Panc1 (cell line): ENCODE results near the gene KCNAB1. TPM values are rescaled to one million over a fixed set of nuclear protein-coding genes. Genes with fewer than 3 reads are reported as not detected.

Source experiments
- ATAC-seq: fragments of 200-7000 bp; cut with Tn5 transposase; 2 replicates; pipeline ENCODE4 v1.9.1; 2020; ENCODE audit warnings: mild to moderate bottlenecking, moderate library complexity
- BruUV-seq: library from RNA; stranded (reverse); fragments of 400-500 nt; replicated peaks from 2 replicates; lab custom pipeline; 2021; lab: Mats Ljungman, UMichigan
- CTCF ChIA-PET: fragments of 300-600 bp; sonication (Branson Sonifier 250); formaldehyde crosslinking; loops from one replicate; lab custom pipeline; 2022; ENCODE audit warnings: antibody characterized with exemption; lab: Charles Lee
- POLR2A ChIA-PET: fragments of 300-600 bp; sonication (Branson Sonifier 250); formaldehyde crosslinking; loops from one replicate; lab custom pipeline; 2022; ENCODE audit warnings: antibody characterized with exemption; lab: Charles Lee
- DNase-seq: peaks from one replicate; pipeline ENCODE4 v3.0.0-alpha.2; 2010; ENCODE audit warnings: low read depth, low spot score
- H3K27ac ChIP-seq: 2 replicates; pipeline ENCODE4 v1.5.1; 2011; ENCODE audit warnings: mild to moderate bottlenecking, low read length, inconsistent platforms
- H3K27me3 ChIP-seq: fragments of 200-500 bp; sonication (Bioruptor generic); 2 replicates; pipeline ENCODE4 v1.6.0; 2014; ENCODE audit warnings: low read length, inconsistent platforms; ENCODE audit not compliant: control insufficient read depth, insufficient read depth
- H3K36me3 ChIP-seq: fragments of 200-500 bp; sonication (Bioruptor generic); 2 replicates; pipeline ENCODE4 v1.5.1; 2014; ENCODE audit warnings: inconsistent platforms, mild to moderate bottlenecking, low read length, moderate library complexity; ENCODE audit not compliant: control insufficient read depth, insufficient read depth
- H3K4me1 ChIP-seq: 2 replicates; pipeline ENCODE4 v1.5.1; 2011; ENCODE audit warnings: inconsistent platforms, mild to moderate bottlenecking, low read length, moderate library complexity; ENCODE audit not compliant: control insufficient read depth, insufficient read depth
- H3K4me3 ChIP-seq, 2 experiments: 2 replicates each; pipeline ENCODE4 v1.5.1; 2011 to 2012; ENCODE audit warnings: low read depth in 2 of 2, low read length in 2 of 2, mild to moderate bottlenecking in 2 of 2, inconsistent platforms in 1 of 2, moderate library complexity in 1 of 2
- H3K9me3 ChIP-seq: fragments of 200-500 bp; sonication (Bioruptor generic); 2 replicates; pipeline ENCODE4 v1.5.1; 2014; ENCODE audit warnings: low read depth, mild to moderate bottlenecking, inconsistent platforms, low read length, moderate library complexity; ENCODE audit not compliant: control insufficient read depth, insufficient read depth
- CTCF ChIP-seq: fragments of 450-650 bp; IDR thresholded peaks from 2 replicates; pipeline ENCODE4 v1.5.1; 2017; ENCODE audit warnings: mild to moderate bottlenecking
- POLR2AphosphoS5 ChIP-seq: IDR thresholded peaks from 2 replicates; pipeline ENCODE4 v1.6.1; 2012; ENCODE audit warnings: mild to moderate bottlenecking, low read depth, low read length, moderate library complexity
- REST ChIP-seq, 2 experiments: IDR thresholded peaks; 2 replicates each; pipeline ENCODE4 v1.6.1; 2011 to 2012; ENCODE audit warnings: low read depth in 2 of 2, control low read depth in 1 of 2, low read length in 1 of 2, mild to moderate bottlenecking in 1 of 2, moderate library complexity in 1 of 2; ENCODE audit not compliant: insufficient read depth in 1 of 2
- SIN3A ChIP-seq: IDR thresholded peaks from 2 replicates; pipeline ENCODE4 v1.6.1; 2012; ENCODE audit warnings: low read depth, mild to moderate bottlenecking, low read length, moderate library complexity, borderline replicate concordance; ENCODE audit not compliant: insufficient read depth
- TCF7L2 ChIP-seq: IDR thresholded peaks from 2 replicates; pipeline ENCODE4 v1.6.1; 2011; ENCODE audit warnings: mild to moderate bottlenecking, low read depth, low read length, inconsistent platforms
- in situ Hi-C: cut with HindIII; loops from 2 replicates; pipeline ENCODE4 v1.10.0; 2016; ENCODE audit warnings: low sequenced_read_pairs, low pct_unique_long_range_greater_than_20kb
- intact Hi-C: fragments of 100-400 bp; cut with micrococcal nuclease; formaldehyde crosslinking; loops from one replicate; pipeline ENCODE4 v1.10.0; 2022; ENCODE audit not compliant: unreplicated experiment
- total RNA-seq: library from RNA; stranded (reverse); gene quantifications from one replicate; pipeline ENCODE4 v1.2.1, GENCODE V29; 2021; ENCODE audit not compliant: unreplicated experiment

KCNAB1 gene
- total RNA-seq, 1 experiment from 2014 or later = not detected

- H3K4me3 ChIP-seq = no peak overlapping the region
Observed at GRCh38 chr3:156142702-156143101, 22.3 kb downstream of the KCNAB1 start.

GRCh38 chr3:156143136-156143535 lies 22.8 kb downstream of the KCNAB1 start:
- TF ChIP-seq SIN3A (no peak), CTCF (no peak), POLR2AphosphoS5 (no peak), REST (IDR thresholded peaks at IDR 0.05; ENCODE audit: insufficient read depth in 1 of 2, low read depth in 2 of 2, low read length in 1 of 2) (no peak), TCF7L2 (no peak)
- ChIA-PET POLR2A (no interaction called here), CTCF (interaction anchor here (1.6 kb wide), 1 partner anchor 10 kb away, joined by 4 read pairs; no protein-coding TSS in a partner anchor)
- intact Hi-C loops (no loop called here), in situ Hi-C loops (no loop called here)
- H3K36me3 ChIP-seq = no peaks in the 10 kb centered on the region
- peaks cover 29% of the 10 kb centered on the region for H3K27me3 ChIP-seq
- H3K27ac ChIP-seq = no peak overlapping the region
- BruUV-seq = no TSS peak
- H3K4me3 ChIP-seq = no peak overlapping the region
- no peaks in the 10 kb centered on the region for H3K4me1 ChIP-seq
- no peaks in the 10 kb centered on the region for H3K9me3 ChIP-seq
- DNase-seq (no peak), ATAC-seq (no peak)

More at GRCh38 chr3:156142702-156143101, 22.3 kb downstream of the KCNAB1 start:
- no TSS peak for BruUV-seq
- Histone ChIP-seq H3K4me1 (no peaks in the 10 kb centered on the region), H3K9me3 (no peaks in the 10 kb centered on the region), H3K36me3 (no peaks in the 10 kb centered on the region), H3K27me3 (peaks cover 29% of the 10 kb centered on the region), H3K27ac (no peak overlapping the region)
- in situ Hi-C loops (no loop called here), intact Hi-C loops (no loop called here)
- POLR2A ChIA-PET = no interaction called here
- TF ChIP-seq REST (IDR thresholded peaks at IDR 0.05; ENCODE audit: insufficient read depth in 1 of 2, low read depth in 2 of 2, low read length in 1 of 2) (no peak), TCF7L2 (no peak), POLR2AphosphoS5 (no peak), SIN3A (no peak), CTCF (no peak)
- ATAC-seq (no peak), DNase-seq (no peak)
- CTCF ChIA-PET = interaction anchor here (1.6 kb wide), 1 partner anchor 10 kb away, joined by 4 read pairs; no protein-coding TSS in a partner anchor
